Transverse colon (tissue), 3 donors: ENCODE data around the gene LDHB.

Experiments used
- POLR2A ChIP-seq: fragments of 450-650 bp; IDR thresholded peaks from one replicate; pipeline ENCODE4 v1.6.1; 2016; ENCODE audit warnings: antibody characterized with exemption, mild to moderate bottlenecking, moderate library complexity
- TF ChIP-seq, protein P1 (sequence below), 5 experiments: fragments of 200-600 bp in 3 of 5; fragments of 450-650 bp in 2 of 5; sonication (generic) in 3 of 5; IDR thresholded peaks; 1 replicate in 2 of 5; 2 replicates in 3 of 5; pipeline ENCODE4 v1.5.1; 2016 to 2017; ENCODE audit warnings: antibody characterized with exemption in 5 of 5, inconsistent platforms in 3 of 5, mild to moderate bottlenecking in 2 of 5, moderate library complexity in 1 of 5

DNA sequence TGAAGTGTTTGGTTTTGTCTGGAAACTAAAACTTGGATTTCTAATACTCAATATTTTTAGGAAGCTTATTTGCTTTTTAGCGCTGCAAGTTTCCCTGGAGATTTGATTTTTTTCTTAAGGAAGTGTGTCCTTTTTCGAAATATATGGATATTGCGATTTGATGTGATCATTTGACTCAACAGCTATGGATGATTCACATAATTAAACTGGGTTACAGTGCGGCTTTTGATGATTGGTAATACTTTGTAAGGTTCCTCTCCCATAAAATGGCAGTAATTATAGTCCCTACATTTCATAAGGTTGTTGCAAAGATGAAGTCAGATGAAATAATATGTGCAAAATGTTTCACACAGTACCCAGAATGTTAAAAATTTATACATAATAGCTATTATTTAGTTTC, 13.1 kb downstream of the LDHB start:
- TF ChIP-seq, protein P1, sequence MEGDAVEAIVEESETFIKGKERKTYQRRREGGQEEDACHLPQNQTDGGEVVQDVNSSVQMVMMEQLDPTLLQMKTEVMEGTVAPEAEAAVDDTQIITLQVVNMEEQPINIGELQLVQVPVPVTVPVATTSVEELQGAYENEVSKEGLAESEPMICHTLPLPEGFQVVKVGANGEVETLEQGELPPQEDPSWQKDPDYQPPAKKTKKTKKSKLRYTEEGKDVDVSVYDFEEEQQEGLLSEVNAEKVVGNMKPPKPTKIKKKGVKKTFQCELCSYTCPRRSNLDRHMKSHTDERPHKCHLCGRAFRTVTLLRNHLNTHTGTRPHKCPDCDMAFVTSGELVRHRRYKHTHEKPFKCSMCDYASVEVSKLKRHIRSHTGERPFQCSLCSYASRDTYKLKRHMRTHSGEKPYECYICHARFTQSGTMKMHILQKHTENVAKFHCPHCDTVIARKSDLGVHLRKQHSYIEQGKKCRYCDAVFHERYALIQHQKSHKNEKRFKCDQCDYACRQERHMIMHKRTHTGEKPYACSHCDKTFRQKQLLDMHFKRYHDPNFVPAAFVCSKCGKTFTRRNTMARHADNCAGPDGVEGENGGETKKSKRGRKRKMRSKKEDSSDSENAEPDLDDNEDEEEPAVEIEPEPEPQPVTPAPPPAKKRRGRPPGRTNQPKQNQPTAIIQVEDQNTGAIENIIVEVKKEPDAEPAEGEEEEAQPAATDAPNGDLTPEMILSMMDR (IDR thresholded peaks at IDR 0.05): no peak
- no peak for TF ChIP-seq POLR2A
